GM19035 (cell line): ENCODE measurements around the gene PRKCH.
A peak's percentile ranks its signal among the peaks of the same experiment; 100 is the strongest.
"Not testable (repeated sequence)": the region's sequence is repeated elsewhere in the genome, so short reads cannot be mapped to it uniquely, and the experiment has no call there.

Experiments used
- ATAC-seq: cut with Tn5 transposase; IDR thresholded peaks from one replicate; pipeline ENCODE4 v1.9.1; 2021; ENCODE audit not compliant: unreplicated experiment

PRKCH gene

DNA sequence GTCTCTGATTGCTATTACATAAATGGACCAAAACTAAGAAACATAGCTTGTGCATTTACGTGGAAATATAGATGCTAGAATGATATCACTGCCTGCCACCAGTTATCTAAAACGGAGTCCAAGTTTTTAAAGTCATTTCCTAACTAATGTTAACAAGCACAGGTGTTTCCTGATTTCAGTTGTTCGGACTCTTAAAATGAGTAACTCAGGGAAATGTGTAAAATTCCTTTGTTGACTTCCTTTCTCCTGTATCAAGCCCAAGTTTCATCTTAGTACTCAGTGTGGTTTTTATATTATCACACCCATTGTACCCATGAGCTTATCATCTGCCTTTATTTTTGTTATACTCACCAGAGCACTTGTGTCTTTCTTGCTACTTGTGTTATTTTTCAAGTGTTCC is 13.2 kb upstream of the PRKCH start:
- no peak for ATAC-seq

DNA sequence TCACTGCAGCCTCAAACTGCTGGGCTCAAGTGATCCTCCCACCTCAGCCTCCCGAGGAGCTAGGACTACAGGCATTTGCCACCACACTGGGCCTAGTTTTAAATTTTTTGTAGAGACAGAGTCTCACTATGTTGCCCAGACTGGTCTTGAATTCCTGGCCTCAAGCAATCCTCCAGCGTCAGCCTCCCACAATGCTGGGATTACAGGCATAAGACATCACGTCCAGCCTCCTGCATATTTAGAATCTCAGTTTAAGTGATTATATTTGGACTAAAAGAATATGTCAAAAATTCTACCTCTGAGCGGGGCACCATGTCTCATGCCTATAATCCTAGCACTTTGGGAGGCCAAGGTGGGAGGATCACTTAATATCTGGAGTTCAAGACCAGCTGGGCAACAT is 12.7 kb upstream of the PRKCH start:
- ATAC-seq = not testable (repeated sequence)

DNA sequence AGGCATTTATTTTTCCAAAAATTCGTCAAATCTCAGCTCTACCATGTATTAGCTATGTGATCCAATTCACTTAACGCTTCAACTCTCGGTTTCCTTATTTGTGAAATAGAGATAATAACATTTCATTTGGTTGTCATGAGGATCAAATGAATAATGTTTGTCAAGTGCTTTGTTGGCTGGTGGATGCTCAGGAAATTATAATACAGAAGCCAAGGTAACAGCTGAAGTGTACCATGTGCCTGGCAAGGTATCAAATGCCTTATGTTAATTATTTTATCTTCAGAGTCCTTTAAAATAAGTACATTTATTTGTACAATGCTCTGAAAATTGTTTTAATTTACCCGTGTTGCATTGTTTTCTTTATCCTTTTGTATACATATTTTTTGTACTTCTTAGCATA is 6.1 kb upstream of the PRKCH start:
- no peak for ATAC-seq

DNA sequence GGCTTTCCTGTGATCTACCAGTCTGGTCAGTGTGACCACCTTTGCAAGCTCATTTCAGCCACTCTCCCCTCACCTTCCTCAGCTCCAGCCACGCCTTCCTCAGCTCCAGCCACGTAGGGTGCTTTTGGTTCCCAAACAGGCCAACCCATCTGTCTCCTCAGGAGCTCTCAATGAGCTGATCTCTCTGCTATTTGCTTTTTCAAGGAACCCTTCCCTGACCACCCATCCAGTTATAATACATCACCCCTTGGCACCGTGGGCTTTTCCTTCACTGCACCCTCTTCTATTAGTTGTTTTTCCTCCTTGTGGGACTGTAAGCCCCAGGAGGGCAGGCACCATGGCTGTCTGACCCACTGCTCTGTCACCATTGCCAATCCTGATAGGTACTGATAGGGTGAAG is 2.3 kb upstream of the PRKCH start:
- no peak for ATAC-seq

DNA sequence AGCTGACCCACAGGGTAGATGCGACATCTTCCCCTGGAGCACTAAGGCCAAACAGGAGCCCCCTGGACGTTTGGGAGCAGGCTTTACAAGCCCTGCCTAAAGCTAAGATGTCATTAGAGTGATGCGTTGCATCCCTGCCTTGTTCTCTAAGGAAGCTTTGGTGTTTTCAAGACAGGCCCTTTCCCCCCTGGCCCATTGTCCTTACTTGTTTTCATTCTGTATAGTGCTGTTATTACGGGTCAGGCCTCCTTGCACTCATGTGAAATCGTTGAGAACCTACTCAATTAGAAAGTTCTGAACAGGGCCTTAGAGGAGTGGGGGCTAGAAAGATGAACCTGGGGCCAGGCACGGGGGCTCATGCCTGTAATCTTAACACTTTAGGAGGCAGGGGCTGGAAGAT is 1.7 kb upstream of the PRKCH start:
- ATAC-seq = no peak

DNA sequence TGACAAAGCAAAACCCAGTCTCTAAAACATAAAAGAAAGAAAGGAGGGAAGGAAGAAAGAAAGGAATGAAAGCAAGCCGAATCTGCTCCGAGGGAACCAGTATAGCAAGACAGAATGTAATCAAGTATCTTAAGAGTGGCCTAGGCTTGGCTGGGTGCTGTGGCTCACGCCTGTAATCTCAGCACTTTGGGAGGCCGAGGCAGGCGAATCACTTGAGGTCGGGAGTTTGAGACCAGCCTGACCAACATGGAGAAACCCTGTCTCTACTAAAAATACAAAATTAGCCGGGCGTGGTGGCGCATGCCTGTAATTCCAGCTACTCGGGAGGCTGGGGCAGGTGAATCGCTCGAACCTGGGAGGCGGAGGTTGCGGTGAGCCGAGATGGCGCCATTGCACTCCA is 1.2 kb upstream of the PRKCH start:
- not testable (repeated sequence) for ATAC-seq

DNA sequence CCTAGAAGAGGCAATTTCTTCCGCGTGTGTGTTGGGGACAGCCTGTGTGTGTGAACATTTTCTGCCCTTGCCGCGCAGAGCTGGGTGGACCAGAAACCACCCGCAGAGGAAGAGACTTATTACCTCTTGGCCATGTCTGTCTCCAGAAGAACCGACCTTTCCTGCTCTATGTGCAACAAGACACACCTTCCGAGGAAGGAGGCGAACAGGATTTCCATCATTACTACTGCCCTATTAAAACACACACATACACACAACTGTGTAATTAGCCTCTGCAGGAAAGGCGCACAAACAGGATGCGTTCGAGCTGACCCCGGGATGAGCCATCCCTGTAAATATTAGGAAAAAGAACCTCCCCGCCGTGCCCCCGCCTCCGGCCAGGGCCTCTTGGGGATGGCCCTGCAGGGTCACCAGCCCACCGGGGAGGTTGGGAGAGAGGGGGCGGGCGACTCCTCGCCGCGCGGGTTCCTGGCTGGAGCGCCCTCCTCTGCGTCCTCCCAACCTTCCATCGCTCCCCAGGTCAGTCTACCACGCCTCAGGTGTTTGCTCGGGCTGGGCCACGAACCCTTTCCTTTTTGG is 484 bp upstream of the PRKCH start:
- peak; percentile 5 for ATAC-seq

DNA sequence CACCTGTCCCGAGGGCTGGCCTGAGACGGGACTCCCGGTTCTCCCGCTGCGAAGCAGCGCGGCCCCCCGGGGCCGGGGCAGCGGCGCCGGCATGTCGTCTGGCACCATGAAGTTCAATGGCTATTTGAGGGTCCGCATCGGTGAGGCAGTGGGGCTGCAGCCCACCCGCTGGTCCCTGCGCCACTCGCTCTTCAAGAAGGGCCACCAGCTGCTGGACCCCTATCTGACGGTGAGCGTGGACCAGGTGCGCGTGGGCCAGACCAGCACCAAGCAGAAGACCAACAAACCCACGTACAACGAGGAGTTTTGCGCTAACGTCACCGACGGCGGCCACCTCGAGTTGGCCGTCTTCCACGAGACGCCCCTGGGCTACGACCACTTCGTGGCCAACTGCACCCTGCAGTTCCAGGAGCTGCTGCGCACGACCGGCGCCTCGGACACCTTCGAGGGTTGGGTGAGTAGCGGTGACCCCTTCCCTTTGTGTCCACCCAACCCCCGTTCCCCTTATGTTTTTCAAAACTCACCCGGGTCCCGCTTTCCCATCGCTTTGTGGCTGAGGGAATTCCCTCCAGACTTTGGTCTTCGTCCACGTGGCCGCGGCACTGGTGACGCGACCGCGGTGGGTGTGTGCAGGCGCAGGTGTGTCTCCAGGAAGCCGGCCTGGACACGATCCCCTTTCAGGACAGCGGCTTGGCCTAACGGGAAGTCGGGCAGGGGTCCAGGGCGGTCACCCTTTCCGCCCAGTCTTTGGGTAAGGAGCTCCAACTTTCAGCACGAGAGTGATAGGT is 826 bp downstream of the PRKCH start:
- ATAC-seq = peak; percentile 23

DNA sequence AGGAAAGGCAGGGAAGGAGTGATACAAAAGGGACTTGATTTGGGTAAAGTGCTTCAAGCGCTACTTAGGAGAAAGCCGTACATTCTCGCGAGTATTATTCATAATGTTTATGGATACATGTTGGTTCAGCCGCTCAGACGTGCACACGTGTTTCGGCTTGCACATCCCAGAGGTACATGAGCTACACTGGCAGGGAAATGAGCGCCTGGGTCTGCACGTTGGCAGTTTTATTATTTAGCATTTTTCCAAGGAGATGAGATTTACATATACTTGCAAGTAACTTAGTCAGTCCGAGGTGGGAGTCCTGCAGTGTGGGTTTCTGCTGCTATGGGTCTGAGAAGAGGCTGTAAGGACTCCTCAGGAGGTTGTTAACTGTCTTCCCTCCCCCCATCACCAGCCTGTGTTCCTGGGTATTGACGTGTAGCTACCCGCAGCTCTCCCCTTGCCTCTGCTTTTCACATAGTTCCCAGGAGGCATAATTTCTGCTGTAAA is 1.5 kb downstream of the PRKCH start:
- no peak for ATAC-seq

DNA sequence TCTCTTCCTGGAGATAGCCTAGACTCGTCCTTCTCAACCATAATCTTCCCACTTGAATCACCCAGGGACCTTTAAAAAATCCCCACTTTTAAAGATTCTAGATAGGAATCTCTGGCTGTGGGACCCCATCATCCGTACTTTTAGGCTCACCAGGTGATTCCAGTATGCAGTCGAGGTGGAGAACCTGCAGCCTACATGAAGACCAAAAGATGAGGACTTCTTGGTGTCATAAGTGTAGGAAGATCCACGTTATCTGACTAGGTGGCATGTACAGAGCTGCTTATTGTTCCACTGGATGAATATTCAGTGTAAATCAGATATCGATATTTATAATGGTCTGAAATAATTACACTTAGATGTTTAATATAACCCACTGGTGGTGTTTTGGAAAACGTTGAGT is 2.6 kb downstream of the PRKCH start:
- no peak for ATAC-seq

DNA sequence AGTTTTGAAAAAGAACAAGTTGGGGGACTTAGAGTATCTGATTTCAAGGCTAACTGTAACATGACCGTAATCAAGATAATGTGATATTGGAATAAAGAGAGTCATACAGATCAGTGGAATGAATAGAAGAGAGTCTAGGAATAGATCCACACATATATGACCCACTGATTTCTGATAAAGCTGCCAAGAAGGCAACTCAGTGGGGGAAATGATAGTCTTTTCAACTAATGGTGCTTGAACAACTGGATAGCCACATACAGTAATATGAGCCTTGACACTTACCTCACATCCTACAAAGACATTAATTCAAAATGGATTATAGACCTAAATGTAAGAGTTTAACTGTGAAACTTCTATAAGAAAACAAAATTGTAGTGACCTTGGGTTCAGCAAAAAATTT is 3.8 kb downstream of the PRKCH start:
- no peak for ATAC-seq

DNA sequence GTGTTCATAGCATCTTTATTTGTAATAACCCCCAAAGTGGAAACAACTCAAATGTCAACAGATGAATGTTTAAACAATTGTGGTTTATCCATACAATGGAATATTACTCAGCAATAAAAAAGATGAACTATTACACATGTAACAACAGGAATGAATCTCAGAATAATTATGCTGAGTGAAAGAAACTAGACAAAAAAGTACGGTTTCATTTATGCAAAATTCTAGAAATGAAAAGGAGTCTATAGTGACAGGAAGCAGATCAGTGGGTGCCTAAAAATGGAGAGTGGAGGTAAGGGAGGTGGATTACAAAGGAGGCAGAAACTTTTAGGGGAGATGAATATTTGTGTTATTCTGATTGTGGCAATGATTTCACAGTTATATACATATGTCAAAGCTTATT is 4.8 kb downstream of the PRKCH start:
- ATAC-seq = no peak

DNA sequence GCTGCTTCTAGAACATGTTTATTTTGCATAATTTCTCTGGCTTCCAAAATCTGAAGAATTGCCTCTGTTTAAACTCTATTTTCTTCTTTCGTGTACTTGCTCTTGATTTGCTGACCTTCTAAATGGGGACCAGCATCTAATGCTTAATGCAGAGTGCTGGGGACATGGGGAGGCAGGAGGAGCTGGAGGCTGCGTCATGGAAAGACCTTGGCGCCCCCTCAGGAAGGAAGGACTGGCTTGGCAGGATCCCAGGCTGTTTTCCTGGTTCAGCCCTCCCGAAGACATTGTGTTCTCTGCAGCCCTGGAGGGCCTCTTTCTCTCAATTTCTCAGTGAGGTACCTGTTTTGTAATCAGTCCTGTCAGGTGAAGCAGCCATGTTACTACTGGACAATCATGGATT is 5.5 kb downstream of the PRKCH start:
- no peak for ATAC-seq

DNA sequence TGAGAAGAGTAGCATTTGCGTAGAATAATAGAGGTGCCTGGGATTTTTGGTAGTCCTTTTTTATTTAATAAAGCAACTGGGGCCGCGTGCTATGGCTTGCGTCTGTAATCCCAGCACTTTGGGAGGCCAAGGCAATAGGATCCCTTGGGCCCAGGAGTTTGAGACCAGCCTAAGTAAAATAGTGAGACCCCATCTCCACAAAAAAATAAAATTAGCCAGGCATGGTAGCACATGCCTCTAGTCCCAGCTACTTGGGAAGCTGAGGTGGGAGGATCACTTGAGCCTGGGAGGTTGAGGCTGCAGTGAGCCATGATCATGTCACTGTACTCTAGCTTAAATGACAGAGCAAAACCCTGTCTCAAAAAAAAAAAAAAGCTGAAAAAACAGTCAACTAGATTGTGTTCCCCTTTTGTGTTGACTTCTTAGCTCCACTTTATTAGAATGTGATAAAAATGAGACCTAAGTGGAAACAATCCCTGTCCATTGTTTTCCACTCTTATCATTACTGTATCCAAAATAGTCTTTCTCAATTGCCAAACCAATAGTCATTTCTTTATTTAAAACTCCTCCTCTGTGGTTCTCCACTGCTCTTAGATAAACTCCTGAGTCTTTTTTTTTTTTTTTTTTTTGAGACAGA is 7.4 kb downstream of the PRKCH start:
- ATAC-seq = no peak

DNA sequence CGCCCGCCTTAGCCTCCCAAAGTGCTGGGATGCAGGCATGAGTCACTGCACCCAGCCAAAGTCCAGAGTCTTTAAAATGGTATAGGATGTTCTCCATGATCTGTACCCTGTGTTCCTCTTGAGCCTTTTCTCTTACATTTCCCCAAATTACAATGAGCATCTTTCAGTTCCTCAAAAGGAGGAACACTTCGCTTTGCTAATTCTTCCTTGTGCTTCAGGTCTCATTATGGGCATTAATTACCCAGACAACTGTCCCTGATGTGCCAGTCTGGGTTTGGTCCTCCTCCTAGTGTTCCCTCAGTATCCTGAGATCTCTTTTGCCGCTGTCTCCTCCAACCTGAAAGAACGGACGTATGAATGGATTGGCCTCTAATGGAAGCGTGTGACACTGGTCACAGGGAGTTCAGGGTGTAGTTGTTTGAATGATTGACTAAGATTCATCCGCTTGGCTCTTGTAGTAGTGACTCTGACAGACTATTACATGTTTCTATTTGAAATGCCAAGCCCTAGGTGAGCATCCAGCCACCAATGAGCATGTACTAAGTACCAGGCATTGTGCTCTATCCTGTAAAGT is 8.2 kb downstream of the PRKCH start:
- no peak for ATAC-seq

DNA sequence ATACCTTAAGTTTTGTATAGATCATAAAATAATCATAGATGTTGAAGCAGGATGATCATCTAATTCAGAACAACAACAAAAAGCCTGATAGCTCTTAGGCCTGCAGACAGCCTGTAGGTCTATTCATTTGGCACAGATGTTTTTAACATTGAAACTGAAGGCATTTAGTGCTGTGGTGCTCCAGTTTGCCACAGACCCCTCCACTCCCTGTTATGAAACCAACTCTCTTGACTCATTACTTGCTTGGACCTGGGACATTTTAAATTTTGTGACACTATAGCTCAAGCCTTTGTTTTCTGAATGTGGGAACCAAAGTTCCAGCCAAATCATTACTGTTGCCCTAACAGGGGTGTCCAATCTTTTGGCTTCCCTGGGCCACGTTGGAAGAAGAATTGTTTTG is 9.1 kb downstream of the PRKCH start:
- ATAC-seq = no peak

DNA sequence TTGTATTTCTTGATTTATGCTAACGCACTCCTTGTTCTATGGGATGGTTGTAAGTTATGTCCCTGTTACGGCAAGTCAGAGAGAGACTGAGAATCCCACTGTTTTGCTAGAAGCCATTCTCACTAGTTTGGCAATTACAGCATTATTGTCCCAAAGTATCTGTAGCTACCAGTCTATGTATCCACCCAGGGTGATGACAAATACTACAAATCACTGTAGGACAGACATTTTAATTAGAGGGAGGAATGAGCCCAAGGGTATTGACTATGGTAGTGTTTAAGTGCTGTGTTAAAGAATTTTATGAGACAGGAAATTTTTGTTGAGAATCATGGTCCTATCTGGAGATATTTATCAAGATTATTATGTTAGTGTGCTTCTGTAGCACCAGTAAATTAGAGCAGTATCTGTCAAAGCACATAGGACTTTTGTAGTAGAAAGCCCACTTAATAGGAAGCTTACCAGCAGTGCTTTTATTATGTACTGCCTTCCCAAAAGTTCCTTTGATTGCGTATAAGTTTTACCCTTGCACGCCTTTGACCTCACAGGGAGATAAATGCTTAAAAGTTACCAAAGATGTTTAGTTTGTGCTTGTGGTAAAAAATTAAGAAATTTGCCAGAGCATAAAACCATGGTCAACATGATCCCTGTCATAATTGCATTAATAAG is 10.7 kb downstream of the PRKCH start:
- ATAC-seq = no peak

DNA sequence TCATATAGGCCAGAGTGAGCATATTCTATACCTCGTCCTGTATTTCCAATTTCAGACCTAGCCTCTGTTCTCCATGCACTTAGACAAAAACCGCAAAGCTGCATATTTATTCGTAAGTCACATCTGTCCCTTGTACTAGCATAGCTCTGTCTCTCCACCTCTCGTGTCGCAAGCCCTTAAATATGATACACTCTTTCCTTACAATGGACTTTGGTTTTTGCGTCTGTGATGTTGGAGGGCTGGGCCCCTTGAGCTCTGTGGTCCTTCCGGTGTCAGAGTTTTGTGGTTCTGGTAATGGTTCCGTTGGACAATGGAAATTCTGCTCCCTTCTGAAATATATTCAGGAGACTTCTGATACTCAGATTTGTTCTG is 11.3 kb downstream of the PRKCH start:
- ATAC-seq = no peak

DNA sequence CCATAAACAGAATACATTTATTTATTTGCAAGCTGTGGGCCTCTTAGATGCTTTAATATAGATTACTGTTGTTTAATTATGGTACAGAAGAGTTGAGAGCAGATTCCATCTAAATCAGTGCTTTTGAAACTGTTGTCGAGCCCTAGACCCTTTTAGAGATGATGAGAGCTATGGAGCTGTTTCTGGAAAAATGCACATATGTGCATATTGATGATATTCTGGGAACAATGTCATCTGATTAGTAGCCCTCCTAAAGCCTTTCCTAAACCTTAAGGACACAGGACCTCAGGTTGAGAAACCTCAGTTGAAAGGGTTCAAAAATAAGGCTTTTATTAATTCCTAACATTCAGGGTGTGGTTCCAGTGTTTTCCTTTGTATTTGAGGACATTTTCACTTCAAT is 11.7 kb downstream of the PRKCH start:
- no peak for ATAC-seq

DNA sequence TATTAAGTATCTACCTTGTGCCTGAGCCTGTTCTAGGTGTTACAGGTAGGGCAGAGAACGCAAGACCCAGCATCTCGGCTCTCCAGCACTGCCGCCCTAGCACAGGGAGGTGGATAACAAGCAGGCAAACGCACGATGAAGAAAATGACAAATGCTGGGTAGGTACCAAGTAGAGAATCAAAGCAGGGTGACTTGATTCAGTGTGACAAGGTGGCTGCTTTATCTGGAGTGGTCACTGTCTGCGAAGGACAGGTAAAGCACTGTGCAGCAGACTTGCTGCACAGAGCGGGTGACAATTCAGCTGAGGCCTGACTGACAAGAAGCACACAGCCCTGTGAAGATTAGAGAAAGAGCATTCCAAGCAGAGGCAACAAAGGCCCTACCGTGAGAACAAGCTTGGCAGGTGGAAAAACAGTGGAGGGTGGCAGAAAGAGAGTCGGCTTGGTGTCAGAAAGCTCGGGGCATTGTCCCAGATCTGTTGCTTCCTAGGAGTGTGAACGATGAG is 12.9 kb downstream of the PRKCH start:
- ATAC-seq = no peak

DNA sequence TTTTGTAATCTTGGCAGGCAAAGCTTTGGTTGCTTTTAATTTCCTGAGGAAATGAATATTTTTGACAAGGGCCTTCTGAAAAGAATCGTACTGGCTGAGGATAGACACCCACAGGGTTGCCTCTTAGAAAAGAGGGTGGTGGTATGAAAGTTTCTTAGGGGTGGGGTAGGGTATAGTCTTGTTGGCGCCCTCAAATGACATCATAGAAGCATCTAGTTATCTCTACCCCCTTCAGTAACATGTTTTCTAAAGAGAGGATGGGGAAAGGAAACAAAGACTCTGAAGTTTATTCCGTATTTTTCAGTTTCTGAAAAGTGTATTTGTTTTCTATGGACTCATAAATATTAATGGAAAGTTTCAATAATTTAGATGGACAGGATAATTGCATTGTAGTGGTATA is 13.7 kb downstream of the PRKCH start:
- no peak for ATAC-seq
